ENCODE measurements around the gene SLC9A9.

The SLC9A9 gene

GRCh38 chr3:143484846-143485512, 363.3 kb downstream of the SLC9A9 start:
- no peak for DNase-seq

- DNase-seq = no peak
Observed at GRCh38 chr3:143483214-143483613, 365.1 kb downstream of the SLC9A9 start.

- no peak for DNase-seq
Observed at GRCh38 chr3:143482106-143483088, 365.9 kb downstream of the SLC9A9 start.

- DNase-seq = no peak
Observed at GRCh38 chr3:143480344-143480743, 367.9 kb downstream of the SLC9A9 start.

- DNase-seq = no peak
Observed at GRCh38 chr3:143479727-143480126, 368.5 kb downstream of the SLC9A9 start.

- DNase-seq = no peak
Observed at GRCh38 chr3:143478115-143478693, 370.1 kb downstream of the SLC9A9 start.

GRCh38 chr3:143476965-143477640, 371.2 kb downstream of the SLC9A9 start:
- DNase-seq = no peak

- no peak for DNase-seq
Observed at GRCh38 chr3:143475981-143476380, 372.3 kb downstream of the SLC9A9 start.

GRCh38 chr3:143472731-143473523, 375.3 kb downstream of the SLC9A9 start:
- DNase-seq = no peak

- no peak for DNase-seq
Observed at GRCh38 chr3:143471705-143472104, 376.6 kb downstream of the SLC9A9 start.

- DNase-seq = no peak
Observed at GRCh38 chr3:143469159-143469558, 379.1 kb downstream of the SLC9A9 start.

- DNase-seq = no peak
Observed at GRCh38 chr3:143465666-143466065, 382.6 kb downstream of the SLC9A9 start.

- DNase-seq = no peak
Observed at GRCh38 chr3:143464850-143465249, 383.4 kb downstream of the SLC9A9 start.

- no peak for DNase-seq
Observed at GRCh38 chr3:143455480-143455879, 392.8 kb downstream of the SLC9A9 start.

GRCh38 chr3:143450632-143451031, 397.6 kb downstream of the SLC9A9 start:
- DNase-seq = no peak

GRCh38 chr3:143447491-143447890, 400.8 kb downstream of the SLC9A9 start:
- DNase-seq = no peak

- DNase-seq = no peak
Observed at GRCh38 chr3:143445118-143445517, 403.1 kb downstream of the SLC9A9 start.

GRCh38 chr3:143443851-143444331, 404.4 kb downstream of the SLC9A9 start:
- peak; percentile 79 for DNase-seq

- DNase-seq = no peak
Observed at GRCh38 chr3:143442814-143443447, 405.3 kb downstream of the SLC9A9 start.

- DNase-seq = no peak
Observed at GRCh38 chr3:143441516-143442171, 406.6 kb downstream of the SLC9A9 start.

GRCh38 chr3:143439817-143440216, 408.5 kb downstream of the SLC9A9 start:
- no peak for DNase-seq
